Activated naive CD4-positive, alpha-beta T cell treated with anti-CD3 and anti-CD28 coated beads, Interleukin-2, amount 50 U/mL, for 24 hours (primary cell): ENCODE results near the gene HECW1.

Source experiments
- H3K27ac Mint-ChIP-seq: one replicate; pipeline ENCODE4 v1.8.0; 2021; ENCODE audit warnings: mild to moderate bottlenecking, mixed read lengths
- H3K27me3 Mint-ChIP-seq: one replicate; pipeline ENCODE4 v1.8.0; 2021; ENCODE audit warnings: mixed read lengths
- H3K36me3 Mint-ChIP-seq: one replicate; pipeline ENCODE4 v1.8.0; 2021; ENCODE audit warnings: mixed read lengths
- H3K4me1 Mint-ChIP-seq: one replicate; pipeline ENCODE4 v1.8.0; 2021; ENCODE audit warnings: mixed read lengths
- H3K4me3 Mint-ChIP-seq: one replicate; pipeline ENCODE4 v1.8.0; 2021; ENCODE audit warnings: mild to moderate bottlenecking, mixed read lengths
- H3K9me3 Mint-ChIP-seq: one replicate; pipeline ENCODE4 v1.8.0; 2021; ENCODE audit warnings: mixed read lengths

The HECW1 gene

DNA sequence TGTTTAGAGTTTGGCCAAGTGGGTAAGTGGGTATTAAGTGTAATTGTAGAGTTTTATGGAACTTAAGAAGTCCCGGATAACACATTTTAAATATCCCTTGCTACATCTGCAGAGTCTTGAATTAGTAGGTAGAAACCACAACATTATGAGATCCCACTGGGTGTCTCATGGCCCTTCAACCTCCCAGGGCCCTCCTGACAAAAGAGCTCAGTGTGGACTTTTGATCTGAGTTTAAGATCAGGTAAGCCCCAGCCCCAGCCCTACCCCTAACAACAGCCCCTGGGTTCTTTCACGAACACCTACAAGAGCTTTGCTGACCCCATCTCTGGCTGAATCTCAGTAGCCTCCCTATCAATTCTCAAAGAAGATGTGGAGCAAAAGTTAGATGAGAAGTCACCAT, 405.0 kb downstream of the HECW1 start:
- peaks cover 8% of the 10 kb centered on the region for H3K27me3 Mint-ChIP-seq
- no peaks in the 10 kb centered on the region for H3K36me3 Mint-ChIP-seq
- H3K9me3 Mint-ChIP-seq: no peaks in the 10 kb centered on the region

DNA sequence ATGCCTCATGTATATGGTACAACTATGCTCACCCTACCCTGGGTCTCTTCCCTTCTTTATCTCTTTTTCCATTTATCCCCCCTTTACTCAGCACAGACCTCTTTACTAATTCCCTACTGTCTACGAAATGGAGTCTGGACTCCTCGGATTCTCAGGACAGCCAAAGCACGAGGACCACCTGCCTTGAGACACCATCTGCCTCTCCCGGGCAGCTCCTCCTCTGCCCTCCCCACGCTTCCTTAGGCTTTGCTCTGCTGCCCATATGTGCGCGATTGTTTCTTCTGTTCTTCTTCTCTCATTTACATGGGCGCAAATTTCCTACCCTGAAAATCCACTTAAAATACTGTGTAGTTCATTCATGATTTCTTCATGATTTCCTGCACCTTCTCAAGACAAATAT, 407.8 kb downstream of the HECW1 start:
- H3K4me1 Mint-ChIP-seq: no peaks in the 10 kb centered on the region
- no peaks in the 10 kb centered on the region for H3K9me3 Mint-ChIP-seq
- no peak overlapping the region for H3K4me3 Mint-ChIP-seq
- no peaks in the 10 kb centered on the region for H3K36me3 Mint-ChIP-seq
- H3K27ac Mint-ChIP-seq: no peak overlapping the region
- H3K27me3 Mint-ChIP-seq: peaks cover 2% of the 10 kb centered on the region

More for the DNA sequence above, 405.0 kb downstream of the HECW1 start:
- H3K27ac Mint-ChIP-seq: no peak overlapping the region
- peaks cover 8% of the 10 kb centered on the region for H3K4me1 Mint-ChIP-seq
- H3K4me3 Mint-ChIP-seq: no peak overlapping the region

DNA sequence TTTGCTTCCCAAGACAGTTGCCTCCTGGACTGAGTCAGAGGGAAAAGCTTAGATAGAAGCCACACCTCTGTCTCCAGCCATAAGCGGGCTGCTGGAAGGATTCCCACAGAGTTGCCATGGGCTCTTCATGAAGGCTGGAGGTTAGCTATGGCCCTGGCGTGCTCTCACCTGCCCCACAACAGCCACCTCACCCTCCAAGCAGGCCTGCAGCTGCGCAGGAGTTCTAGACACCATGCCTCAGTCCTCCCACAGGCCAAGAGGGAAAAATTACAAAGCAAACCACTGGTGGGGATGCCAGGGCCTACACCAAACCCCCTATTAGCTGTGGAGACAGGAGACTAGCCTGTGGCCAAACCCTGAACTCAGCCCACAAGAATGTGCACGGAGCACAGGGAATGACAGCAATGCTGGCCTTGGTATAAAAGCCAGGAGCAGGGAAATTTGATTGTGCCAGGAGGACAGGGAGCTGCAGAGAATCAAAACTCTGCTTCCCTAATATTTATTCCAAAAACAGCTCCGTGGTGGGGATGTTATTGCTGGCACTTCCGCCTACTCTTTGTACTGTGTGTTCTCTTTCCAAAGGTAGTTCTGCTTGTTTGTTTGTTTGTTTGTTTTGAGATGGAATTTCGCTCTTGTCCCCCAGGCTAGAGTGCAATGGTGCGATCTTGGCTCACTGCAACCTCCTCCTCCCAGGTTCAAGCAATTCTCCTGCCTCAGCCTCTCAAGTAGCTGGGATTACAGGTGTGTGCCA, 410.1 kb downstream of the HECW1 start:
- Mint-ChIP-seq H3K4me1 (no peaks in the 10 kb centered on the region), H3K9me3 (no peaks in the 10 kb centered on the region), H3K36me3 (no peaks in the 10 kb centered on the region), H3K27me3 (no peaks in the 10 kb centered on the region), H3K27ac (no peak overlapping the region), H3K4me3 (no peak overlapping the region)

GRCh38 chr7:43528576-43529354, 416.3 kb downstream of the HECW1 start:
- Mint-ChIP-seq H3K27ac (no peak overlapping the region), H3K4me1 (no peaks in the 10 kb centered on the region), H3K36me3 (no peaks in the 10 kb centered on the region), H3K9me3 (no peaks in the 10 kb centered on the region), H3K27me3 (no peaks in the 10 kb centered on the region), H3K4me3 (no peak overlapping the region)

DNA sequence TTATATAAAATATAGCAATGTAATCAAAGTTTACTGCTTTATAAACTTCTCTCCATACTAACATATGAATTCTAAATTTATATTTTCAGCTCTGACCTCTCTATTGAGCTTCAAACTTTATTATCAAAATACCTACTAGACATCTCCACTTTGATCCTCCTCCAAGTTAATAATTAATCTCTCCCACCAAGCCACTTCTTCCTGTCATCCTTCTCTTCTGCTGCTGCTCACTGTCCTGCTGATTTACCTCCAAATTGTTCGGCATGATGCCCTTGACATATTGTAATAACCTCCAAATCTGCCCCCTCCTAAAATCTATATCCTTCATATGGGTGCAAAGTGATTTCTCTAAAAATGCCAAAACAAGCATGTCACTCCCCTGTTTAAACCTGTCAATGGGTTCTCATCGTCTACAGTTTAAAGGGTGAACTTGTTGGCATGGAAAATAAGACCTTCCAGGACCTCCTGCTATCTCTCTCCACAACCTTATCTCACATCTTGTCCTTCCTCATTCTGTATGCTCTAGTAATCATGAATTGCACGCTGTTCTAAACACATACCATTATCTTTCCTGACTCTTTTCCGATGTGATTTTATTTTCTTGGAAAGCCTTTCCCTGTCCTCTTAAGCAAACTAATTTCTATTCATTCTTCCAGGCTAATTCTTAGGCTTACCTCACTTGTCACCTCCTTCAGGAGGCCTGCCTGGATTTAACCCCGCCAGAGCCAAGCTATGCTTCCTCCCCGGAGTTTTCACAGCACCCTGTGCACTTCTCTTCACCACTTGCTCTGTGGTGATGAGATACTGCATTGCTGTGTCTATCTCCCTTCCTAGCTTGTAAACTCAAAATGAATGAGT, 418.3 kb downstream of the HECW1 start:
- H3K4me1 Mint-ChIP-seq: no peaks in the 10 kb centered on the region
- H3K27ac Mint-ChIP-seq: no peak overlapping the region
- no peak overlapping the region for H3K4me3 Mint-ChIP-seq
- H3K36me3 Mint-ChIP-seq: no peaks in the 10 kb centered on the region
- H3K9me3 Mint-ChIP-seq: no peaks in the 10 kb centered on the region
- no peaks in the 10 kb centered on the region for H3K27me3 Mint-ChIP-seq

- H3K27me3 Mint-ChIP-seq: no peaks in the 10 kb centered on the region
- H3K36me3 Mint-ChIP-seq: no peaks in the 10 kb centered on the region
- H3K9me3 Mint-ChIP-seq: no peaks in the 10 kb centered on the region
- no peak overlapping the region for H3K27ac Mint-ChIP-seq
- no peaks in the 10 kb centered on the region for H3K4me1 Mint-ChIP-seq
- H3K4me3 Mint-ChIP-seq: no peak overlapping the region
These were observed 419.3 kb downstream of the HECW1 start for GRCh38 chr7:43531700-43532099.

- Mint-ChIP-seq H3K9me3 (no peaks in the 10 kb centered on the region), H3K4me1 (no peaks in the 10 kb centered on the region)
These were observed 421.5 kb downstream of the HECW1 start for GRCh38 chr7:43533801-43534479.

GRCh38 chr7:43535031-43535451, 422.6 kb downstream of the HECW1 start:
- no peaks in the 10 kb centered on the region for H3K27me3 Mint-ChIP-seq
- no peaks in the 10 kb centered on the region for H3K9me3 Mint-ChIP-seq
- no peaks in the 10 kb centered on the region for H3K36me3 Mint-ChIP-seq
- no peaks in the 10 kb centered on the region for H3K4me1 Mint-ChIP-seq
- no peak overlapping the region for H3K27ac Mint-ChIP-seq
- no peak overlapping the region for H3K4me3 Mint-ChIP-seq

More at GRCh38 chr7:43533801-43534479, 421.5 kb downstream of the HECW1 start:
- H3K36me3 Mint-ChIP-seq: no peaks in the 10 kb centered on the region
- H3K27ac Mint-ChIP-seq: no peak overlapping the region
- H3K27me3 Mint-ChIP-seq: no peaks in the 10 kb centered on the region
- no peak overlapping the region for H3K4me3 Mint-ChIP-seq

- no peaks in the 10 kb centered on the region for H3K36me3 Mint-ChIP-seq
- H3K4me1 Mint-ChIP-seq: no peaks in the 10 kb centered on the region
- H3K27me3 Mint-ChIP-seq: no peaks in the 10 kb centered on the region
- no peaks in the 10 kb centered on the region for H3K9me3 Mint-ChIP-seq
- no peak overlapping the region for H3K27ac Mint-ChIP-seq
- H3K4me3 Mint-ChIP-seq: no peak overlapping the region
These were observed 423.6 kb downstream of the HECW1 start for GRCh38 chr7:43535810-43536585.

DNA sequence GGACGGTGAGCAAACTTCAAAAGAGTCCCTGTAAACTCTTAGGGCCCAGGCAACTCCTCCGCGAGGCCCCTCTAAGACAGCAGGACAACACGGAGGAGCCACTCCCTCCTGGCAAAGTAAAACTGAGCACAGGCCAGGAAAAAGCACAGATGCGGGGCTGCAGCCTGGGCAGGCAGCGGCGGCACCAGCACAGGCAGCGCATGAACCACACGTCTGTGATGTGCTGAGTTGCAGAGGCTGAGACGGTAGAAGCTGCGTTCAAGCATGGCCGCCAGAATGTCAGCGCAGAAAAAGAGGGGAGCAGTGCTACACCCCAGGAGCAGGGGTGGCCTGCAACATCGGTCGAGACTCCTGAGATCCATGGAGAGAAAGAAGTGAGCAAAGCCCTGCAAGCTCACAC, 424.3 kb downstream of the HECW1 start:
- H3K36me3 Mint-ChIP-seq: no peaks in the 10 kb centered on the region
- H3K4me3 Mint-ChIP-seq: no peak overlapping the region
- H3K27me3 Mint-ChIP-seq: no peaks in the 10 kb centered on the region
- no peaks in the 10 kb centered on the region for H3K9me3 Mint-ChIP-seq
- no peaks in the 10 kb centered on the region for H3K4me1 Mint-ChIP-seq
- H3K27ac Mint-ChIP-seq: no peak overlapping the region

GRCh38 chr7:43537765-43538403, 425.4 kb downstream of the HECW1 start:
- H3K4me1 Mint-ChIP-seq: no peaks in the 10 kb centered on the region
- no peaks in the 10 kb centered on the region for H3K27me3 Mint-ChIP-seq
- H3K9me3 Mint-ChIP-seq: no peaks in the 10 kb centered on the region

DNA sequence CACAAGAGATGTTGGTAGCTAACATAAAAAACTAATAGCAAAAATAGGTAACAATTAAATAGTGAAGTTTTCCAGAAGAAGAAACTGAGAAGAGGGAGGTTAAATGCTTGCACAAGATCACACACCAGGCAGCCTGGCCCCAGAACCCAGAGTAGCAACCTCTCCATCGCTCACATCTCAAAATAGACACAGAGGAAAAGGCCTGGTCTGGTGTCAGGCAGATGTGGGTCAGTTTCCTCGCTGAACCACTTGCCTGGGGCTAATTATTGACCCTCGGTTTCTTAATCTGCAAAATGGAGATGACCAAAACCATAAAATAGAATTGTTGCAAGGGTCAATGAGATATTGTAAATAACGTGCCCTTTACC, 425.9 kb downstream of the HECW1 start:
- Mint-ChIP-seq H3K27me3 (no peaks in the 10 kb centered on the region), H3K4me3 (no peak overlapping the region), H3K4me1 (no peaks in the 10 kb centered on the region), H3K36me3 (no peaks in the 10 kb centered on the region), H3K27ac (peak overlapping the region; percentile 15), H3K9me3 (no peaks in the 10 kb centered on the region)

More at GRCh38 chr7:43537765-43538403, 425.4 kb downstream of the HECW1 start:
- H3K27ac Mint-ChIP-seq: peak overlapping the region; percentile 15
- no peak overlapping the region for H3K4me3 Mint-ChIP-seq
- no peaks in the 10 kb centered on the region for H3K36me3 Mint-ChIP-seq

GRCh38 chr7:43540471-43540870, 428.0 kb downstream of the HECW1 start:
- H3K4me3 Mint-ChIP-seq: no peak overlapping the region
- H3K27ac Mint-ChIP-seq: no peak overlapping the region
- H3K4me1 Mint-ChIP-seq: no peaks in the 10 kb centered on the region
- H3K27me3 Mint-ChIP-seq: peaks cover 2% of the 10 kb centered on the region
- no peaks in the 10 kb centered on the region for H3K36me3 Mint-ChIP-seq
- H3K9me3 Mint-ChIP-seq: no peaks in the 10 kb centered on the region

DNA sequence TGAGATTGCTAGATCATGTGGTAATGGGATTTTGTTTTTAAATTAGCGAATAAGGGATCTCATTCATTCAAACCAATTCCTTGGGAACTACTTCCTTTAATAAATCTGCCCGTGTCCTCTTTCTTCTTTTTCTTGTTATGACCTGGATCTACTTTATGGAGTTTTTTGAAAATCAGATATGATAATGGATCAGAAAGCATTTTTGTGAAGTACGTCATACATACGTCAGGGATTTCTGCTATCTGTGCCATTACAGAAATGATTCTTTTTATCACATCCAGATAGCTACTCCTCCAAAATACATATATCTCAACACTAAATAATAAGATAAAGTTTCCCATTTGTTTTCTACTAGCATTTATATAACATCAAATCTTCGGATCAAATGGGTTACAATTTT, 430.3 kb downstream of the HECW1 start:
- Mint-ChIP-seq H3K4me1 (no peaks in the 10 kb centered on the region), H3K27ac (no peak overlapping the region), H3K27me3 (peaks cover 5% of the 10 kb centered on the region), H3K36me3 (no peaks in the 10 kb centered on the region), H3K4me3 (no peak overlapping the region), H3K9me3 (peaks cover 8% of the 10 kb centered on the region)
